SK-N-SH (cell line): ENCODE results near the gene AFAP1L2. TPM values are rescaled to one million over a fixed set of nuclear protein-coding genes. Genes with fewer than 3 reads are reported as not detected.

Experiments
- CTCF ChIA-PET: fragments of 300-600, 350-600 bp; formaldehyde crosslinking; extraction: SDS; loops from one replicate; lab custom pipeline; 2021; lab: Yijun Ruan, JAX
- POLR2A ChIA-PET: fragments of 350-600 bp; sonication (Branson Sonifier 250); formaldehyde crosslinking; extraction: SDS; loops from one replicate; lab custom pipeline; 2020; ENCODE audit warnings: antibody characterized with exemption, inconsistent platforms; lab: Yijun Ruan, JAX
- DNase-seq: peaks from one replicate; pipeline ENCODE4 v3.0.0; 2012
- H2AFZ ChIP-seq: fragments of 200-600 bp; sonication (generic); 2 replicates; pipeline ENCODE4 v1.8.1; 2016; ENCODE audit warnings: antibody characterized with exemption, mild to moderate bottlenecking, low read depth
- H3F3A ChIP-seq: fragments of 200-600 bp; sonication (generic); replicated peaks from 2 replicates; pipeline ENCODE3; 2016; ENCODE audit warnings: antibody characterized with exemption, mild to moderate bottlenecking; ENCODE audit not compliant: insufficient read depth
- H3K27ac ChIP-seq, 2 experiments: fragments of 200-500 bp in 1 of 2; fragments of 200-600 bp in 1 of 2; sonication (Bioruptor generic) in 1 of 2; sonication (generic), shearing (Covaris generic) in 1 of 2; 2 replicates each; pipeline versions ENCODE4 v1.5.1 to v1.6.1; 2014 to 2016; ENCODE audit warnings: low read depth in 2 of 2, inconsistent platforms in 1 of 2, low read length in 1 of 2, mild to moderate bottlenecking in 1 of 2, mixed read lengths in 1 of 2
- H3K27me3 ChIP-seq: fragments of 200-600 bp; sonication (generic), shearing (Covaris generic); 2 replicates; pipeline ENCODE4 v1.6.1; 2016; ENCODE audit warnings: mixed run types; ENCODE audit not compliant: insufficient read depth
- H3K36me3 ChIP-seq, 2 experiments: fragments of 200-500 bp in 1 of 2; fragments of 200-600 bp in 1 of 2; sonication (Bioruptor generic) in 1 of 2; sonication (generic) in 1 of 2; replicated peaks in 1 of 2; 2 replicates each; pipeline versions ENCODE3 to v1.5.1; 2014 to 2016; ENCODE audit warnings: low read length in 1 of 2, mild to moderate bottlenecking in 1 of 2; ENCODE audit not compliant: insufficient read depth in 2 of 2, control insufficient read depth in 1 of 2
- H3K4me1 ChIP-seq, 2 experiments: fragments of 200-500 bp in 1 of 2; fragments of 200-600 bp in 1 of 2; sonication (Bioruptor generic) in 1 of 2; sonication (generic), shearing (Covaris generic) in 1 of 2; 2 replicates each; pipeline versions ENCODE4 v1.5.1 to v1.6.1; 2014 to 2016; ENCODE audit warnings: low read depth in 1 of 2, low read length in 1 of 2, mixed run types in 1 of 2; ENCODE audit not compliant: insufficient read depth in 2 of 2, control insufficient read depth in 1 of 2
- H3K4me2 ChIP-seq: fragments of 200-600 bp; sonication (generic), shearing (Covaris generic); 2 replicates; pipeline ENCODE4 v1.6.1; 2017; ENCODE audit warnings: mixed run types
- H3K4me3 ChIP-seq, 2 experiments: fragments of 200-500 bp in 1 of 2; fragments of 200-600 bp in 1 of 2; sonication (Bioruptor generic) in 1 of 2; sonication (generic), shearing (Covaris generic) in 1 of 2; 2 replicates each; pipeline versions ENCODE4 v1.5.1 to v1.8.1; 2014 to 2016; ENCODE audit warnings: low read depth in 2 of 2, inconsistent platforms in 1 of 2, low read length in 1 of 2, mild to moderate bottlenecking in 1 of 2, mixed read lengths in 1 of 2, moderate library complexity in 1 of 2
- H3K79me2 ChIP-seq: fragments of 200-600 bp; sonication (generic); 2 replicates; pipeline ENCODE4 v1.8.1; 2017; ENCODE audit warnings: mild to moderate bottlenecking; ENCODE audit not compliant: insufficient read depth
- H3K9ac ChIP-seq: fragments of 200-600 bp; sonication (generic); 2 replicates; pipeline ENCODE4 v1.6.1; 2017; ENCODE audit warnings: mixed run types
- H3K9me2 ChIP-seq: fragments of 200-600 bp; sonication (generic); 2 replicates; pipeline ENCODE4 v1.6.1; 2017; ENCODE audit warnings: mixed run types
- H3K9me3 ChIP-seq: fragments of 200-600 bp; sonication (generic); 2 replicates; pipeline ENCODE4 v1.6.1; 2017; ENCODE audit warnings: mixed run types, mild to moderate bottlenecking, moderate library complexity
- H4K20me1 ChIP-seq: fragments of 200-600 bp; sonication (generic); 2 replicates; pipeline ENCODE4 v1.6.1; 2017; ENCODE audit warnings: mild to moderate bottlenecking, mixed run types; ENCODE audit not compliant: insufficient read depth
- CTCF ChIP-seq: fragments of 200-600 bp; sonication (generic); IDR thresholded peaks from 2 replicates; pipeline ENCODE4 v1.6.1; 2017; ENCODE audit warnings: antibody characterized with exemption, mild to moderate bottlenecking, moderate library complexity
- FOSL2 ChIP-seq: IDR thresholded peaks from 2 replicates; pipeline ENCODE4 v1.4.0; 2012; ENCODE audit warnings: low read depth, mild to moderate bottlenecking, moderate library complexity, borderline replicate concordance
- FOXJ3 ChIP-seq: sonication (generic); formaldehyde crosslinking; IDR thresholded peaks from 2 replicates; pipeline ENCODE4 v1.5.1; 2020; ENCODE audit warnings: mild to moderate bottlenecking, missing genetic modification reagents
- GABPA ChIP-seq: IDR thresholded peaks from 2 replicates; pipeline ENCODE4 v1.4.0; 2012; ENCODE audit warnings: low read depth, mild to moderate bottlenecking
- IRF3 ChIP-seq: fragments of 150-350 bp; IDR thresholded peaks from 2 replicates; pipeline ENCODE4 v1.6.1; 2016; ENCODE audit warnings: mild to moderate bottlenecking, low read depth, low read length
- JUND ChIP-seq: IDR thresholded peaks from 2 replicates; pipeline ENCODE4 v1.4.0; 2012
- NRF1 ChIP-seq: IDR thresholded peaks from 2 replicates; pipeline ENCODE4 v1.6.1; 2012; ENCODE audit warnings: low read depth, mild to moderate bottlenecking, low read length
- PBX3 ChIP-seq: IDR thresholded peaks from 2 replicates; pipeline ENCODE4; 2012
- POLR2AphosphoS5 ChIP-seq: IDR thresholded peaks from 2 replicates; pipeline ENCODE4 v1.6.1; 2012; ENCODE audit warnings: low read depth, low read length
- RCOR1 ChIP-seq: fragments of 150-350 bp; IDR thresholded peaks from 2 replicates; pipeline ENCODE4 v1.6.1; 2017; ENCODE audit warnings: antibody characterized with exemption, low read length
- RXRA ChIP-seq: IDR thresholded peaks from 2 replicates; pipeline ENCODE4 v1.4.0; 2012; ENCODE audit warnings: low read depth, mild to moderate bottlenecking, borderline replicate concordance
- TEAD4 ChIP-seq: IDR thresholded peaks from 2 replicates; pipeline ENCODE4 v1.4.0; 2012; ENCODE audit warnings: mild to moderate bottlenecking, borderline replicate concordance; ENCODE audit not compliant: insufficient read depth
- YY1 ChIP-seq: IDR thresholded peaks from 2 replicates; pipeline ENCODE4 v1.4.0; 2012; ENCODE audit warnings: low read depth, mild to moderate bottlenecking
- ZBTB33 ChIP-seq: IDR thresholded peaks from 2 replicates; pipeline ENCODE4 v1.4.0; 2012; ENCODE audit warnings: low read depth, borderline replicate concordance
- WGBS: methylation state at CpG from one replicate; pipeline ENCODE4 v1.1.6; 2017; ENCODE audit warnings: low lambda C conversion rate; 5-methylcytosine and 5-hydroxymethylcytosine counted together
- polyA plus RNA-seq, 3 experiments: library from polyadenylated mRNA; depleted of rRNA; stranded (reverse); fragments of >200 nt; gene quantifications; 2 replicates each; pipeline ENCODE4 v1.2.3, GENCODE V29; 2012

The AFAP1L2 gene
- polyA plus RNA-seq, 1 of the 3 experiments (the other 2 are of a cell fraction): 0.54 TPM

GRCh38 chr10:114453576-114453975 lies 49.3 kb upstream of the AFAP1L2 start (continued):
- TF ChIP-seq TEAD4: no peak

- Histone ChIP-seq H3K36me3 (peaks cover 0 to 28% of the 10 kb centered on the region in 2 experiments), H3K9ac (no peak overlapping the region), H3K27me3 (no peaks in the 10 kb centered on the region), H3K79me2 (no peaks in the 10 kb centered on the region), H2AFZ (no peak overlapping the region), H3K4me3 (no peak overlapping the region), H3K27ac (no peak overlapping the region), H3K9me2 (no peaks in the 10 kb centered on the region), H3F3A (no peaks in the 10 kb centered on the region), H3K4me1 (no peaks in the 10 kb centered on the region), H3K9me3 (no peaks in the 10 kb centered on the region), H3K4me2 (no peak overlapping the region), H4K20me1 (no peaks in the 10 kb centered on the region)
- ChIA-PET CTCF (interaction anchor here (1.0 to 4.6 kb wide), 4 partner anchors 10 to 145 kb away, joined by 4 to 20 read pairs (median 12); no protein-coding TSS in a partner anchor), POLR2A (no interaction called here)
- TF ChIP-seq PBX3: no peak
- WGBS: 91% methylated on average over 2 of the region's 2 CpGs
- no peak for DNase-seq
Observed at GRCh38 chr10:114448897-114449296, 44.6 kb upstream of the AFAP1L2 start.

GRCh38 chr10:114445332-114445731 lies 41.0 kb upstream of the AFAP1L2 start:
- ChIA-PET CTCF (no interaction called here), POLR2A (no interaction called here)
- Histone ChIP-seq H3K9ac (no peak overlapping the region), H3K27me3 (no peaks in the 10 kb centered on the region), H3K79me2 (no peaks in the 10 kb centered on the region), H3K9me2 (no peaks in the 10 kb centered on the region), H3K9me3 (no peaks in the 10 kb centered on the region), H4K20me1 (no peaks in the 10 kb centered on the region), H3K4me1 (peaks cover 0 to 3% of the 10 kb centered on the region in 2 experiments; a peak in 1 of 4 replicates), H3F3A (no peaks in the 10 kb centered on the region), H3K4me2 (no peak overlapping the region), H3K27ac (no peak overlapping the region), H3K4me3 (no peak overlapping the region), H3K36me3 (peaks cover 0 to 33% of the 10 kb centered on the region in 2 experiments), H2AFZ (no peak overlapping the region)
- no peak for DNase-seq
- 90% methylated on average over 6 of the region's 6 CpGs for WGBS
- TF ChIP-seq ZBTB33: no peak
- no peak for TF ChIP-seq CTCF
- no peak for TF ChIP-seq POLR2AphosphoS5
- no peak for TF ChIP-seq PBX3
- TF ChIP-seq FOSL2: no peak
- TF ChIP-seq JUND: no peak
- TF ChIP-seq RCOR1: no peak
- TF ChIP-seq RXRA: no peak
- TF ChIP-seq TEAD4: no peak
- no peak for TF ChIP-seq IRF3
- TF ChIP-seq FOXJ3 (CRISPR knock-in tag): no peak
- no peak for TF ChIP-seq GABPA
- TF ChIP-seq NRF1: no peak
- no peak for TF ChIP-seq YY1
